ENCODE measurements around the gene FGF3. TPM values are rescaled to one million over a fixed set of nuclear protein-coding genes. Genes with fewer than 3 reads are reported as not detected.

Gene FGF3
- total RNA-seq, 3 donors from 2014 or later, result not detected

DNA sequence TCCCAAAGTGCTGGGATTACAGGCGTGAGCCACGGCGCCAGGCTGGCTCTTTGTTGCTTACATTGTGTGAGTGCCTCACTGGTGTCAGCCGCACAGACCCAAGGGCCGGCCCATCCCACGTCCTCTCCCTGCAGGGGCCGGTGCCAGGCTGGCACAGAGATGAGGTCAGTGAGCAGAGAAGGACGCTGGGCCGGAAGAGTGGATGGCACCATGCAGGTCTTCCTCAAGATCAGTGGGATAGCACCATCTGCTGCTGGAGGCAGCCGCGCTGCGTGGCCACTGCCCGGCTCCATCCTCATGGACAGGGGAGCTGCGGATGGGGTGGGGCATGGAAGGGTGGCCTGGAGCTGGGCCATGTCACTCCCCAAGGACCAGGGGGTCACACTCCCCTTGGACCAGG is 22.1 kb downstream of the FGF3 start:
- H3K27ac ChIP-seq, result no peak overlapping the region
- no peak for TF ChIP-seq POLR2AphosphoS5 (IDR thresholded peaks at IDR 0.05)
- TF ChIP-seq, protein P1, sequence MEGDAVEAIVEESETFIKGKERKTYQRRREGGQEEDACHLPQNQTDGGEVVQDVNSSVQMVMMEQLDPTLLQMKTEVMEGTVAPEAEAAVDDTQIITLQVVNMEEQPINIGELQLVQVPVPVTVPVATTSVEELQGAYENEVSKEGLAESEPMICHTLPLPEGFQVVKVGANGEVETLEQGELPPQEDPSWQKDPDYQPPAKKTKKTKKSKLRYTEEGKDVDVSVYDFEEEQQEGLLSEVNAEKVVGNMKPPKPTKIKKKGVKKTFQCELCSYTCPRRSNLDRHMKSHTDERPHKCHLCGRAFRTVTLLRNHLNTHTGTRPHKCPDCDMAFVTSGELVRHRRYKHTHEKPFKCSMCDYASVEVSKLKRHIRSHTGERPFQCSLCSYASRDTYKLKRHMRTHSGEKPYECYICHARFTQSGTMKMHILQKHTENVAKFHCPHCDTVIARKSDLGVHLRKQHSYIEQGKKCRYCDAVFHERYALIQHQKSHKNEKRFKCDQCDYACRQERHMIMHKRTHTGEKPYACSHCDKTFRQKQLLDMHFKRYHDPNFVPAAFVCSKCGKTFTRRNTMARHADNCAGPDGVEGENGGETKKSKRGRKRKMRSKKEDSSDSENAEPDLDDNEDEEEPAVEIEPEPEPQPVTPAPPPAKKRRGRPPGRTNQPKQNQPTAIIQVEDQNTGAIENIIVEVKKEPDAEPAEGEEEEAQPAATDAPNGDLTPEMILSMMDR (IDR thresholded peaks at IDR 0.05), result no peak
- TF ChIP-seq POLR2A (IDR thresholded peaks at IDR 0.05), result no peak
- no peak overlapping the region for H3K4me3 ChIP-seq
- no peaks in the 10 kb centered on the region for H3K36me3 ChIP-seq
- no peaks in the 10 kb centered on the region for H3K27me3 ChIP-seq
- intact Hi-C loops (cut with DNase I; ENCODE audit: low total_unique reads), result no loop called here
- no peaks in the 10 kb centered on the region for H3K4me1 ChIP-seq
- H3K9me3 ChIP-seq, result no peaks in the 10 kb centered on the region
- DNase-seq (ENCODE audit: low spot score in 2 of 2), result no peak

DNA sequence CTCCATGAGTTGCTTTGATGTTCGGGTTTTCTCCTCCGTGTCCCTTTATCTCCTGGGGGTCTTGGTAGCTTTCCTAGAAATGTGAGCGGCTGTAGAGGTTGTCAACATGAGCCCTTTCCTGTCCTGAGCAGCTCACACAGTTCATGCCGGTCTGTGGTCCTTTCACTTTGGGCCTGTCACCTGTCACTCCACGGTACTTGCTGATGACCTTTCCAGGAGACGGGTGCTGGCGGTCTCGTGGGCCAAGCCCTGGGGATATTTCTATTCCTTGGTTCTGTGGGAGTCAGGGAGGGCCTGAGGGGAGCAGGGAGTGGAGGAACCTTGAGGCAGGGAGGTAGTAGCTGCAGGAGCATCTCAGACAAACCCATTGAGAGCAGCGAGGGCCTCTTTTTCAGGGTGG is 23.2 kb downstream of the FGF3 start:
- intact Hi-C loops (cut with DNase I; ENCODE audit: low total_unique reads), result no loop called here
- H3K36me3 ChIP-seq, result no peaks in the 10 kb centered on the region
- no peaks in the 10 kb centered on the region for H3K4me1 ChIP-seq
- DNase-seq (ENCODE audit: low spot score in 2 of 2), result no peak
- H3K27ac ChIP-seq, result no peak overlapping the region
- H3K4me3 ChIP-seq, result no peak overlapping the region
- H3K27me3 ChIP-seq, result no peaks in the 10 kb centered on the region
- H3K9me3 ChIP-seq, result no peaks in the 10 kb centered on the region
- TF ChIP-seq POLR2AphosphoS5 (IDR thresholded peaks at IDR 0.05) (no peak), POLR2A (IDR thresholded peaks at IDR 0.05) (no peak)
- TF ChIP-seq, protein P1 (IDR thresholded peaks at IDR 0.05), result no peak

DNA sequence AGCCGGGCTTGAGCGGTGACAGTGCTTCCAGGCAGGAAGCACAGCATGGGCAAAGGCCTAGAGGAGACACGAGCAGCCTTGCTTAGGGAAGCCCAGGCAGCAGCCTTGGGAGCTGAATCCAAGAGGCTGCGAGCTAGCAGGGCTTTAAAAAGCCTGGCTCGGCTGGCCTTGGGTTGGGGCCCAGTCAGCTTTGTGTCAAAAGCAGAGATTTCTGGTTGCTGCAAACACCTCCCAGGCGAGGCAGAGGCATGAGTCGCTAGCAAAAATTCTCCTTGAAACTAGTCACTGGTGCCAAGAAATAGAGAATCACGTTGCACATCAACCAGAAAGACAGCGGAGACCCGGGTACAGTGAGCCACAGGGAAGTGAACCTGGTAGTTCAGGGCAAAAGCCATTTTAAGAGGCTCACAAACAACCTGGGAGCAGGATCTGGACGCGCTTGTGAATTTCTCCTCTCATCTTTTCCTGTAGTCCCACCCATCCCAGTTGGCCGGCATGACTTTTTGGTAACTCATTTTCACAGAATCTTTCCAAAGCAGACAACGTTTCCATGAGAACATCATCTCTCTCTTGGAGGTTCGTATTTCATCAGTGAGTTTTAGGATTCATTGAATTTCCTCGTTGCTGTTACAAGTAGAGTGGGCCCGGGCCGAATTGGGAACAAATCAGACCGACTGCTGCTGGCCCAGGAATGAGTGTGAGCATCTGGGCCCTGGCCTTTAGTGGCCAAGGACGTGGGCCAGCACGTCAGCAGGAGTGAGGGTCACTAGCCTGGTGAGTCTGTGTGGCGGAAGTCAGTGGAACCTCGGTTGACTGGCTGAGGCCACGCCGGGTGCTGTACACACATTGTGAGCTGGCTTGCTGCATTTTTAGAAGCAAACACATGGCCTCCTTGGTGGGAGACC is 27.7 kb downstream of the FGF3 start:
- intact Hi-C loops (cut with DNase I; ENCODE audit: low total_unique reads), result no loop called here
- Histone ChIP-seq H3K27ac (no peak overlapping the region), H3K4me1 (no peaks in the 10 kb centered on the region), H3K9me3 (no peaks in the 10 kb centered on the region), H3K27me3 (no peaks in the 10 kb centered on the region), H3K36me3 (no peaks in the 10 kb centered on the region), H3K4me3 (no peak overlapping the region)
- TF ChIP-seq POLR2AphosphoS5 (IDR thresholded peaks at IDR 0.05) (no peak), POLR2A (IDR thresholded peaks at IDR 0.05) (no peak)
- TF ChIP-seq, protein P1 (IDR thresholded peaks at IDR 0.05), result no peak
- no peak for DNase-seq (ENCODE audit: low spot score in 2 of 2)

DNA sequence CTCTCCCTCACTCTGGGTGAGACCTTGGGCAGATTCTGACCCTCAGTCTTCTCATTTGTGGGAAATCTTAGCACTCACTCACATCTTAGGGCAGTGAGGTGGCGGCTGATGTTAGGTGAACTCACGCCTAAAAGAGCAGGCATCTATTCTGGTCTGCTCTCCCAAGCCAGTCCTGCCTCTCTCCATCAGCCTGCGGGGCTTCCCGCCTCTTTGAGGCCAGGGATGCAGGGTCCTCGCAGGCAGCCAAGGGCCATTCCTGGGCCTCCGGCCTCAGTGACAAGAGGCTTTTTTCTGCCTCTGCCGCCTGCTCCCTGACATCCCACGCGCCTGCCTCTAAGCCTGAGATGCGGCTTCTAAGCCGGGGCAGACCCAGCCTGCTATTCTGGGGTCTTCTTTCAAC is 30.3 kb downstream of the FGF3 start:
- TF ChIP-seq POLR2AphosphoS5 (IDR thresholded peaks at IDR 0.05), result no peak
- TF ChIP-seq POLR2A (IDR thresholded peaks at IDR 0.05), result no peak
- TF ChIP-seq, protein P1 (IDR thresholded peaks at IDR 0.05), result no peak
- intact Hi-C loops (cut with DNase I; ENCODE audit: low total_unique reads), result no loop called here
- H3K4me3 ChIP-seq, result no peak overlapping the region
- H3K36me3 ChIP-seq, result no peaks in the 10 kb centered on the region
- no peaks in the 10 kb centered on the region for H3K27me3 ChIP-seq
- no peaks in the 10 kb centered on the region for H3K4me1 ChIP-seq
- H3K27ac ChIP-seq, result no peak overlapping the region
- DNase-seq (ENCODE audit: low spot score in 2 of 2), result no peak
- no peaks in the 10 kb centered on the region for H3K9me3 ChIP-seq

DNA sequence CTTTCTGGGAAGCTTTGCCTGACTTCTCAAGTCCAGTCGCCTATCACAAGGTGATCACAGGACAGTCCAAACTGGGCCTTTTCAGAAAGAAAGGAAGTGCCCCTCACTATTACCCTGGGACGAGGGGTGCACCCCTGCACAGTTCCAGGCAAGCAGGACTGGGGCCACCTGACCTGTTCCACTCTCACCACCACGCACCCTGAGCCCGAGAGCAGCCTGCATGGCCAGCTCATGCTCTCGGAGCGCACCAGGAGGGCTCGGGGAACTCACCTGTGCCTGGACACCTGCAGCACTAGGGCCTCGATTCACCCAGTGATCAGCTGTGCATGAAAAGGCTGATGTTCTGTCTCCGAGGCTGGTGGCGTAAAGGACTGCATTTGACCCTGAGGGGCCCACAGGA is 31.3 kb downstream of the FGF3 start:
- H3K27ac ChIP-seq, result no peak overlapping the region
- H3K27me3 ChIP-seq, result no peaks in the 10 kb centered on the region
- no peaks in the 10 kb centered on the region for H3K4me1 ChIP-seq
- no peak for DNase-seq (ENCODE audit: low spot score in 2 of 2)
- TF ChIP-seq POLR2AphosphoS5 (IDR thresholded peaks at IDR 0.05), result no peak
- TF ChIP-seq, protein P1 (IDR thresholded peaks at IDR 0.05), result no peak
- TF ChIP-seq POLR2A (IDR thresholded peaks at IDR 0.05), result no peak
- intact Hi-C loops (cut with DNase I; ENCODE audit: low total_unique reads), result no loop called here
- H3K4me3 ChIP-seq, result no peak overlapping the region
- no peaks in the 10 kb centered on the region for H3K36me3 ChIP-seq
- no peaks in the 10 kb centered on the region for H3K9me3 ChIP-seq
